Measurements from ENCODE around the gene DDX53.

GRCh38 chrX:22963196-22963595 is 36.6 kb upstream of the DDX53 start:
- TF ChIP-seq CTCF (conservative IDR thresholded peaks at IDR 0.05) = no peak
- TF ChIP-seq EZH2 (IDR thresholded peaks at IDR 0.05; ENCODE audit: low read depth) = no peak
